Lung (tissue), 12 donors: ENCODE measurements around the gene CDH13. TPM values are rescaled to one million over a fixed set of nuclear protein-coding genes. Genes with fewer than 3 reads are reported as not detected.

ENCODE experiments used
- ATAC-seq: fragments of 200-7000 bp; cut with Tn5 transposase; one replicate; pipeline ENCODE4 v1.9.1; 2020; ENCODE audit warnings: moderate number of reproducible peaks; ENCODE audit not compliant: insufficient read depth, low FRiP score
- DNase-seq, 3 donors: peaks; one replicate each; pipeline ENCODE4 v3.0.0-alpha.2; 2013 to 2017
- H3K27ac ChIP-seq, 2 donors: one replicate each; pipeline ENCODE4 v1.5.1; 2013; ENCODE audit warnings: mild to moderate bottlenecking in 2 of 2, moderate library complexity in 2 of 2, control low read depth in 1 of 2, inconsistent platforms in 1 of 2, low read depth in 1 of 2, low read length in 1 of 2
- H3K27me3 ChIP-seq, 3 donors: one replicate each; pipeline ENCODE4 v1.5.1; 2013; ENCODE audit warnings: low read length in 2 of 3; ENCODE audit not compliant: control insufficient read depth in 3 of 3, insufficient read depth in 3 of 3
- H3K36me3 ChIP-seq, 4 donors: one replicate each; pipeline ENCODE4 v1.5.1; 2013; ENCODE audit warnings: low read length in 4 of 4, mild to moderate bottlenecking in 1 of 4, moderate library complexity in 1 of 4; ENCODE audit not compliant: control insufficient read depth in 4 of 4, insufficient read depth in 4 of 4
- H3K4me1 ChIP-seq, 5 donors: one replicate each; pipeline ENCODE4 v1.5.1; 2013; ENCODE audit warnings: low read length in 5 of 5, mild to moderate bottlenecking in 2 of 5, moderate library complexity in 1 of 5; ENCODE audit not compliant: control insufficient read depth in 5 of 5, insufficient read depth in 5 of 5
- H3K4me3 ChIP-seq: one replicate; pipeline ENCODE4 v1.5.1; 2013; ENCODE audit warnings: mild to moderate bottlenecking, control low read depth, moderate library complexity
- H3K9ac ChIP-seq, 2 donors: one replicate each; pipeline ENCODE4 v1.5.1; 2013; ENCODE audit warnings: low read length in 2 of 2, control low read depth in 1 of 2; ENCODE audit not compliant: insufficient read depth in 1 of 2
- H3K9me3 ChIP-seq, 4 donors: one replicate each; pipeline ENCODE4 v1.5.1; 2013; ENCODE audit warnings: low read length in 3 of 4, mild to moderate bottlenecking in 1 of 4, moderate library complexity in 1 of 4; ENCODE audit not compliant: control insufficient read depth in 4 of 4, insufficient read depth in 3 of 4
- CTCF ChIP-seq: IDR thresholded peaks from 2 replicates; pipeline ENCODE4 v1.5.1; 2012; ENCODE audit warnings: mild to moderate bottlenecking; ENCODE audit errors: control extremely low read depth, extremely low read depth
- WGBS, 2 donors: extraction: QIAGEN DNeasy Blood & Tissue Kit; methylation state at CpG; one replicate each; pipeline ENCODE4 v1.1.7; 2013; 5-methylcytosine and 5-hydroxymethylcytosine counted together
- polyA plus RNA-seq, 2 donors: library from polyadenylated mRNA; stranded (reverse); fragments of 200-250 nt; gene quantifications; one replicate each; pipeline ENCODE4 v1.2.1, GENCODE V29; 2013
- total RNA-seq, 2 donors: library from RNA; depleted of rRNA in 1 of 2; stranded (reverse); fragments of >200 nt in 1 of 2; gene quantifications; one replicate each; pipeline ENCODE4 v1.2.1, GENCODE V29; 2014 to 2021
- donor health status: control.
- donor health status: control.
- donor health status: Bipolar disorder and iron deficiency.
- donor health status: healthy.
- donor health status: DM: yes; HTN: yes; CAD: no.

The CDH13 gene
- total and polyA plus RNA-seq, 4 donors: 2.1 to 12.3 (median 7.3) TPM

- Histone ChIP-seq H3K36me3 (no peaks in the 10 kb centered on the region), H3K9me3 (no peaks in the 10 kb centered on the region), H3K9ac (no peak overlapping the region), H3K27ac (no peak overlapping the region), H3K4me1 (peaks cover 0 to 17% (median 0%) of the 10 kb centered on the region in 5 donors), H3K27me3 (peaks cover 0 to 5% (median 0%) of the 10 kb centered on the region in 3 donors), H3K4me3 (no peak overlapping the region)
- DNase-seq (no peak), ATAC-seq (no peak)
- TF ChIP-seq CTCF: no peak
- WGBS, 2 donors: 84 to 88% methylated on average over 3 of the region's 3 CpGs
Measured at GRCh38 chr16:82636485-82636884, 9.7 kb downstream of the CDH13 start.

GRCh38 chr16:82636958-82637357 lies 10.2 kb downstream of the CDH13 start:
- ATAC-seq: no peak
- no peak overlapping the region for H3K9ac ChIP-seq
- no peak for TF ChIP-seq CTCF

GRCh38 chr16:82638095-82638798 lies 11.5 kb downstream of the CDH13 start:
- Histone ChIP-seq H3K4me1 (peaks cover 0 to 15% (median 0%) of the 10 kb centered on the region in 5 donors), H3K27me3 (peaks cover 0 to 2% (median 0%) of the 10 kb centered on the region in 3 donors), H3K36me3 (no peaks in the 10 kb centered on the region), H3K9ac (no peak overlapping the region), H3K4me3 (no peak overlapping the region), H3K27ac (peak overlapping the region in 1 of 2 donors; percentile 54), H3K9me3 (no peaks in the 10 kb centered on the region)
- DNase-seq (no peak), ATAC-seq (no peak)
- 57 to 75% methylated on average over 4 of the region's 4 CpGs for WGBS, 2 donors
- no peak for TF ChIP-seq CTCF

More at GRCh38 chr16:82636958-82637357, 10.2 kb downstream of the CDH13 start:
- Histone ChIP-seq H3K4me1 (peaks cover 0 to 15% (median 0%) of the 10 kb centered on the region in 5 donors), H3K36me3 (no peaks in the 10 kb centered on the region), H3K4me3 (no peak overlapping the region), H3K27me3 (peaks cover 0 to 4% (median 0%) of the 10 kb centered on the region in 3 donors), H3K9me3 (no peaks in the 10 kb centered on the region), H3K27ac (no peak overlapping the region)
- WGBS, 2 donors: 81 to 92% methylated on average over 3 of the region's 3 CpGs
- DNase-seq: no peak
